Panc1 (cell line): ENCODE results near the gene TMEM178A. TPM values are rescaled to one million over a fixed set of nuclear protein-coding genes. Genes with fewer than 3 reads are reported as not detected.
"Not testable (repeated sequence)": the region's sequence is repeated elsewhere in the genome, so short reads cannot be mapped to it uniquely, and the experiment has no call there.

ENCODE experiments used
- ATAC-seq: fragments of 200-7000 bp; cut with Tn5 transposase; 2 replicates; pipeline ENCODE4 v1.9.1; 2020; ENCODE audit warnings: mild to moderate bottlenecking, moderate library complexity
- BruUV-seq: library from RNA; stranded (reverse); fragments of 400-500 nt; replicated peaks from 2 replicates; lab custom pipeline; 2021; lab: Mats Ljungman, UMichigan
- CTCF ChIA-PET: fragments of 300-600 bp; sonication (Branson Sonifier 250); formaldehyde crosslinking; loops from one replicate; lab custom pipeline; 2022; ENCODE audit warnings: antibody characterized with exemption; lab: Charles Lee
- POLR2A ChIA-PET: fragments of 300-600 bp; sonication (Branson Sonifier 250); formaldehyde crosslinking; loops from one replicate; lab custom pipeline; 2022; ENCODE audit warnings: antibody characterized with exemption; lab: Charles Lee
- DNase-seq: peaks from one replicate; pipeline ENCODE4 v3.0.0-alpha.2; 2010; ENCODE audit warnings: low read depth, low spot score
- H3K27ac ChIP-seq: 2 replicates; pipeline ENCODE4 v1.5.1; 2011; ENCODE audit warnings: mild to moderate bottlenecking, low read length, inconsistent platforms
- H3K27me3 ChIP-seq: fragments of 200-500 bp; sonication (Bioruptor generic); 2 replicates; pipeline ENCODE4 v1.6.0; 2014; ENCODE audit warnings: low read length, inconsistent platforms; ENCODE audit not compliant: control insufficient read depth, insufficient read depth
- H3K36me3 ChIP-seq: fragments of 200-500 bp; sonication (Bioruptor generic); 2 replicates; pipeline ENCODE4 v1.5.1; 2014; ENCODE audit warnings: inconsistent platforms, mild to moderate bottlenecking, low read length, moderate library complexity; ENCODE audit not compliant: control insufficient read depth, insufficient read depth
- H3K4me1 ChIP-seq: 2 replicates; pipeline ENCODE4 v1.5.1; 2011; ENCODE audit warnings: inconsistent platforms, mild to moderate bottlenecking, low read length, moderate library complexity; ENCODE audit not compliant: control insufficient read depth, insufficient read depth
- H3K4me3 ChIP-seq, 2 experiments: 2 replicates each; pipeline ENCODE4 v1.5.1; 2011 to 2012; ENCODE audit warnings: low read depth in 2 of 2, low read length in 2 of 2, mild to moderate bottlenecking in 2 of 2, inconsistent platforms in 1 of 2, moderate library complexity in 1 of 2
- H3K9me3 ChIP-seq: fragments of 200-500 bp; sonication (Bioruptor generic); 2 replicates; pipeline ENCODE4 v1.5.1; 2014; ENCODE audit warnings: low read depth, mild to moderate bottlenecking, inconsistent platforms, low read length, moderate library complexity; ENCODE audit not compliant: control insufficient read depth, insufficient read depth
- POLR2AphosphoS5 ChIP-seq: IDR thresholded peaks from 2 replicates; pipeline ENCODE4 v1.6.1; 2012; ENCODE audit warnings: mild to moderate bottlenecking, low read depth, low read length, moderate library complexity
- SIN3A ChIP-seq: IDR thresholded peaks from 2 replicates; pipeline ENCODE4 v1.6.1; 2012; ENCODE audit warnings: low read depth, mild to moderate bottlenecking, low read length, moderate library complexity, borderline replicate concordance; ENCODE audit not compliant: insufficient read depth
- TCF7L2 ChIP-seq: IDR thresholded peaks from 2 replicates; pipeline ENCODE4 v1.6.1; 2011; ENCODE audit warnings: mild to moderate bottlenecking, low read depth, low read length, inconsistent platforms
- in situ Hi-C: cut with HindIII; loops from 2 replicates; pipeline ENCODE4 v1.10.0; 2016; ENCODE audit warnings: low sequenced_read_pairs, low pct_unique_long_range_greater_than_20kb
- intact Hi-C: fragments of 100-400 bp; cut with micrococcal nuclease; formaldehyde crosslinking; loops from one replicate; pipeline ENCODE4 v1.10.0; 2022; ENCODE audit not compliant: unreplicated experiment
- total RNA-seq: library from RNA; stranded (reverse); gene quantifications from one replicate; pipeline ENCODE4 v1.2.1, GENCODE V29; 2021; ENCODE audit not compliant: unreplicated experiment
- TF ChIP-seq, protein P1 (sequence below): fragments of 450-650 bp; IDR thresholded peaks from 2 replicates; pipeline ENCODE4 v1.5.1; 2017; ENCODE audit warnings: mild to moderate bottlenecking
- TF ChIP-seq, protein P2 (sequence below), 2 experiments: IDR thresholded peaks; 2 replicates each; pipeline ENCODE4 v1.6.1; 2011 to 2012; ENCODE audit warnings: low read depth in 2 of 2, control low read depth in 1 of 2, low read length in 1 of 2, mild to moderate bottlenecking in 1 of 2, moderate library complexity in 1 of 2; ENCODE audit not compliant: insufficient read depth in 1 of 2

The TMEM178A gene
- total RNA-seq, 1 experiment from 2014 or later, result not detected

DNA sequence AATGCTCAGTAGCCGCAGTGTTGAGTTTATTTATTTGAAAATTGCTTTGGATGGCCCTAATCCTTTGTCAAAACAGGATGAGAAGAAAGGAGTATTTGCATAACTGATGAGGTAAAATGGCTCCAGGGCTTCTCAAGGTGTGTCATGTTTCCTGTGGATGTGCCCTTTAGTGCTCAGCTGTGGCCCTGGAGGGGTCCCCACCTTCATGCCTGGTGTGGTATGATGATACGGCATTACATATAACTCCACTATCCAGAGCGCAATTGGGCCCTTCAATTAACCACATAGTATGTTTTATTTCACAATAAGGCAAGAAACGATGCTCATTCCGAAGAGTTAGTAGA lies 39.8 kb upstream of the TMEM178A start:
- no TSS peak for BruUV-seq
- in situ Hi-C loops, result no loop called here
- no peaks in the 10 kb centered on the region for H3K9me3 ChIP-seq
- no peak for ATAC-seq
- no peaks in the 10 kb centered on the region for H3K27me3 ChIP-seq
- H3K36me3 ChIP-seq, result no peaks in the 10 kb centered on the region
- TF ChIP-seq TCF7L2 (no peak), SIN3A (no peak), POLR2AphosphoS5 (no peak)
- TF ChIP-seq, protein P1, sequence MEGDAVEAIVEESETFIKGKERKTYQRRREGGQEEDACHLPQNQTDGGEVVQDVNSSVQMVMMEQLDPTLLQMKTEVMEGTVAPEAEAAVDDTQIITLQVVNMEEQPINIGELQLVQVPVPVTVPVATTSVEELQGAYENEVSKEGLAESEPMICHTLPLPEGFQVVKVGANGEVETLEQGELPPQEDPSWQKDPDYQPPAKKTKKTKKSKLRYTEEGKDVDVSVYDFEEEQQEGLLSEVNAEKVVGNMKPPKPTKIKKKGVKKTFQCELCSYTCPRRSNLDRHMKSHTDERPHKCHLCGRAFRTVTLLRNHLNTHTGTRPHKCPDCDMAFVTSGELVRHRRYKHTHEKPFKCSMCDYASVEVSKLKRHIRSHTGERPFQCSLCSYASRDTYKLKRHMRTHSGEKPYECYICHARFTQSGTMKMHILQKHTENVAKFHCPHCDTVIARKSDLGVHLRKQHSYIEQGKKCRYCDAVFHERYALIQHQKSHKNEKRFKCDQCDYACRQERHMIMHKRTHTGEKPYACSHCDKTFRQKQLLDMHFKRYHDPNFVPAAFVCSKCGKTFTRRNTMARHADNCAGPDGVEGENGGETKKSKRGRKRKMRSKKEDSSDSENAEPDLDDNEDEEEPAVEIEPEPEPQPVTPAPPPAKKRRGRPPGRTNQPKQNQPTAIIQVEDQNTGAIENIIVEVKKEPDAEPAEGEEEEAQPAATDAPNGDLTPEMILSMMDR, result no peak
- TF ChIP-seq, protein P2, sequence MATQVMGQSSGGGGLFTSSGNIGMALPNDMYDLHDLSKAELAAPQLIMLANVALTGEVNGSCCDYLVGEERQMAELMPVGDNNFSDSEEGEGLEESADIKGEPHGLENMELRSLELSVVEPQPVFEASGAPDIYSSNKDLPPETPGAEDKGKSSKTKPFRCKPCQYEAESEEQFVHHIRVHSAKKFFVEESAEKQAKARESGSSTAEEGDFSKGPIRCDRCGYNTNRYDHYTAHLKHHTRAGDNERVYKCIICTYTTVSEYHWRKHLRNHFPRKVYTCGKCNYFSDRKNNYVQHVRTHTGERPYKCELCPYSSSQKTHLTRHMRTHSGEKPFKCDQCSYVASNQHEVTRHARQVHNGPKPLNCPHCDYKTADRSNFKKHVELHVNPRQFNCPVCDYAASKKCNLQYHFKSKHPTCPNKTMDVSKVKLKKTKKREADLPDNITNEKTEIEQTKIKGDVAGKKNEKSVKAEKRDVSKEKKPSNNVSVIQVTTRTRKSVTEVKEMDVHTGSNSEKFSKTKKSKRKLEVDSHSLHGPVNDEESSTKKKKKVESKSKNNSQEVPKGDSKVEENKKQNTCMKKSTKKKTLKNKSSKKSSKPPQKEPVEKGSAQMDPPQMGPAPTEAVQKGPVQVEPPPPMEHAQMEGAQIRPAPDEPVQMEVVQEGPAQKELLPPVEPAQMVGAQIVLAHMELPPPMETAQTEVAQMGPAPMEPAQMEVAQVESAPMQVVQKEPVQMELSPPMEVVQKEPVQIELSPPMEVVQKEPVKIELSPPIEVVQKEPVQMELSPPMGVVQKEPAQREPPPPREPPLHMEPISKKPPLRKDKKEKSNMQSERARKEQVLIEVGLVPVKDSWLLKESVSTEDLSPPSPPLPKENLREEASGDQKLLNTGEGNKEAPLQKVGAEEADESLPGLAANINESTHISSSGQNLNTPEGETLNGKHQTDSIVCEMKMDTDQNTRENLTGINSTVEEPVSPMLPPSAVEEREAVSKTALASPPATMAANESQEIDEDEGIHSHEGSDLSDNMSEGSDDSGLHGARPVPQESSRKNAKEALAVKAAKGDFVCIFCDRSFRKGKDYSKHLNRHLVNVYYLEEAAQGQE (IDR thresholded peaks at IDR 0.05; ENCODE audit: insufficient read depth in 1 of 2, low read depth in 2 of 2, low read length in 1 of 2), result no peak
- no peaks in the 10 kb centered on the region for H3K4me1 ChIP-seq
- no peak for DNase-seq
- H3K27ac ChIP-seq, result no peak overlapping the region
- intact Hi-C loops, result no loop called here
- ChIA-PET POLR2A (no interaction called here), CTCF (no interaction called here)
- no peak overlapping the region for H3K4me3 ChIP-seq

DNA sequence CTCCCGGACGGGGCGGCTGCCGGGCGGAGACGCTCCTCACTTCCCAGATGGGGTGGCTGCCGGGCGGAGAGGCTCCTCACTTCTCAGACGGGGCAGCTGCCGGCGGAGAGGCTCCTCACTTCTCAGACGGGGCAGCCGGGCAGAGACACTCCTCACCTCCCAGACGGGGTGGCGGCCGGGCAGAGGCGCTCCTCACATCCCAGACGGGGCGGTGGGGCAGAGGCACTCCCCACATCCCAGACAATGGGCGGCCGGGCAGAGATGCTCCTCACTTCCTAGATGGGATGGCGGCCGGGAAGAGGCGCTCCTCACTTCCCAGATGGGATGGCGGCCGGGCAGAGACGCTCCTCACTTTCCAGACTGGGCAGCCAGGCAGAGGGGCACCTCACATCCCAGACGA lies 37.4 kb upstream of the TMEM178A start:
- POLR2A ChIA-PET, H3K4me1 ChIP-seq, intact Hi-C loops, H3K9me3 ChIP-seq, H3K36me3 ChIP-seq, BruUV-seq, CTCF ChIA-PET, ATAC-seq, H3K27ac ChIP-seq, H3K4me3 ChIP-seq, DNase-seq, in situ Hi-C loops, H3K27me3 ChIP-seq: not testable (repeated sequence)

DNA sequence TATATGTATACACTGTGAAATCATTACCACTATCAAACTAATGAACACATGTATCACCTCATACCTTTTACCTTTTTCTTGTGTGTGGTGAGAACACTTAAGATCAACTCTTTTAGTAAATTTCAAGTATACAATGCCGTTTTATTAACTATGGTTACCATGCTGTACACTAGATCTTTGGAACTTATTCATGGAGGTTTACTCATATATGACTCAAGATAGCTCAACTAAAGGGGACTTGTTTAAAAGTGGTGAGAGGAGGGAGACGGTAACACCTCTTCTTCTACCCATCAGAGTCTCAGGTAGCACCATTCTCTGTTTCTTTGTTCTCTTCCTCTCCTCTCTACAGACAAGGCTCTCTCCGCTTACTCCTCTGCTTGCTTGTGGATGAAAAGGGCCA lies 36.1 kb upstream of the TMEM178A start:
- Histone ChIP-seq H3K27ac (no peak overlapping the region), H3K4me3 (no peak overlapping the region), H3K36me3 (no peaks in the 10 kb centered on the region), H3K27me3 (no peaks in the 10 kb centered on the region), H3K4me1 (no peaks in the 10 kb centered on the region), H3K9me3 (no peaks in the 10 kb centered on the region)
- intact Hi-C loops, result no loop called here
- no TSS peak for BruUV-seq
- CTCF ChIA-PET, result no interaction called here
- ATAC-seq (no peak), DNase-seq (no peak)
- TF ChIP-seq SIN3A, result no peak
- TF ChIP-seq, protein P2 (IDR thresholded peaks at IDR 0.05; ENCODE audit: insufficient read depth in 1 of 2, low read depth in 2 of 2, low read length in 1 of 2), result no peak
- no peak for TF ChIP-seq TCF7L2
- TF ChIP-seq, protein P1, result no peak
- no peak for TF ChIP-seq POLR2AphosphoS5
- POLR2A ChIA-PET, result no interaction called here
- in situ Hi-C loops, result no loop called here
